Activated CD4-positive, alpha-beta T cell treated with anti-CD3 and anti-CD28 coated beads for 36 hours (primary cell): ENCODE measurements around the gene KRTAP5-5. TPM values are rescaled to one million over a fixed set of nuclear protein-coding genes. Genes with fewer than 3 reads are reported as not detected.
"Not testable (repeated sequence)": the region's sequence is repeated elsewhere in the genome, so short reads cannot be mapped to it uniquely, and the experiment has no call there.

Experiments used
- ATAC-seq: fragments of 200-7000 bp; cut with Tn5 transposase; one replicate; pipeline ENCODE4 v1.10.0; 2021; ENCODE audit warnings: mild to moderate bottlenecking, moderate library complexity
- CTCF ChIA-PET: fragments of 350-600 bp; sonication (Branson Sonifier 250); formaldehyde crosslinking; loops from one replicate; lab custom pipeline; 2021; ENCODE audit warnings: antibody characterized with exemption; lab: Charles Lee
- POLR2A ChIA-PET: fragments of 350-600 bp; sonication (Branson Sonifier 250); formaldehyde crosslinking; loops from one replicate; lab custom pipeline; 2021; ENCODE audit warnings: antibody characterized with exemption, inconsistent platforms; lab: Charles Lee
- DNase-seq: peaks from one replicate; pipeline ENCODE4 v3.0.0-alpha.2; 2020
- H3K27ac Mint-ChIP-seq: one replicate; pipeline ENCODE4 v1.8.0; 2021; ENCODE audit warnings: mixed read lengths
- H3K27me3 Mint-ChIP-seq: one replicate; pipeline ENCODE4 v1.8.0; 2021; ENCODE audit warnings: mixed read lengths
- H3K36me3 Mint-ChIP-seq: one replicate; pipeline ENCODE4 v1.8.0; 2021; ENCODE audit warnings: low read depth, mixed read lengths
- H3K4me1 Mint-ChIP-seq: one replicate; pipeline ENCODE4 v1.8.0; 2021; ENCODE audit warnings: mixed read lengths
- H3K4me3 Mint-ChIP-seq: one replicate; pipeline ENCODE4 v1.8.0; 2021; ENCODE audit warnings: mild to moderate bottlenecking, moderate library complexity, mixed read lengths
- H3K9me3 Mint-ChIP-seq: one replicate; pipeline ENCODE4 v1.8.0; 2021; ENCODE audit warnings: low read depth, mixed read lengths
- intact Hi-C, 2 experiments: fragments of 100-400 bp; cut with DNase I in 1 of 2; cut with micrococcal nuclease in 1 of 2; formaldehyde crosslinking; loops; one replicate each; pipeline versions ENCODE4 v1.14.2 to v1.15.1; 2022 to 2024; cut with DNase I, micrococcal nuclease
- total RNA-seq, 2 experiments: library from RNA; stranded (reverse); gene quantifications; one replicate each; pipeline ENCODE4 v1.2.3, GENCODE V29; 2021

The KRTAP5-5 gene
- total RNA-seq, 2 experiments from 2014 or later: not detected

- no peak overlapping the region for H3K4me3 Mint-ChIP-seq
- H3K9me3 Mint-ChIP-seq: no peaks in the 10 kb centered on the region
- CTCF ChIA-PET: interaction anchor here (0.8 to 1.0 kb wide), 2 partner anchors 10 kb away, joined by 3 to 4 read pairs; no protein-coding TSS in a partner anchor
- H3K27ac Mint-ChIP-seq: no peak overlapping the region
- POLR2A ChIA-PET: no interaction called here
- intact Hi-C loops: no loop called here
- H3K27me3 Mint-ChIP-seq: peaks cover 6% of the 10 kb centered on the region
- no peak for ATAC-seq
- DNase-seq: no peak
- H3K36me3 Mint-ChIP-seq: no peaks in the 10 kb centered on the region
- H3K4me1 Mint-ChIP-seq: no peaks in the 10 kb centered on the region
Observed at GRCh38 chr11:1643146-1643690, 13.6 kb downstream of the KRTAP5-5 start.

- no peaks in the 10 kb centered on the region for H3K9me3 Mint-ChIP-seq
- no peaks in the 10 kb centered on the region for H3K4me1 Mint-ChIP-seq
- CTCF ChIA-PET: interaction anchor here (1.1 kb wide), 1 partner anchor 8 kb away, joined by 4 read pairs; no protein-coding TSS in a partner anchor
Observed at GRCh38 chr11:1644601-1645356, 15.2 kb downstream of the KRTAP5-5 start.

GRCh38 chr11:1645357-1645821 is 15.8 kb downstream of the KRTAP5-5 start:
- ATAC-seq: no peak
- intact Hi-C loops: no loop called here
- ChIA-PET CTCF (no interaction called here), POLR2A (no interaction called here)
- Mint-ChIP-seq H3K27ac (no peak overlapping the region), H3K4me3 (no peak overlapping the region), H3K9me3 (no peaks in the 10 kb centered on the region), H3K36me3 (no peaks in the 10 kb centered on the region), H3K27me3 (peaks cover 3% of the 10 kb centered on the region), H3K4me1 (no peaks in the 10 kb centered on the region)
- DNase-seq: no peak

More at GRCh38 chr11:1644601-1645356, 15.2 kb downstream of the KRTAP5-5 start:
- intact Hi-C loops: no loop called here
- POLR2A ChIA-PET: no interaction called here
- H3K27me3 Mint-ChIP-seq: peaks cover 6% of the 10 kb centered on the region
- H3K36me3 Mint-ChIP-seq: no peaks in the 10 kb centered on the region
- H3K4me3 Mint-ChIP-seq: no peak overlapping the region
- no peak overlapping the region for H3K27ac Mint-ChIP-seq
- ATAC-seq (no peak), DNase-seq (no peak)

- ATAC-seq, H3K27ac Mint-ChIP-seq, H3K9me3 Mint-ChIP-seq, DNase-seq, H3K4me1 Mint-ChIP-seq, POLR2A ChIA-PET, H3K4me3 Mint-ChIP-seq, intact Hi-C loops, H3K27me3 Mint-ChIP-seq, H3K36me3 Mint-ChIP-seq: not testable (repeated sequence)
- CTCF ChIA-PET: interaction anchor here (0.6 to 0.9 kb wide), 5 partner anchors 29 to 790 kb away, joined by 3 to 4 read pairs (median 3); no protein-coding TSS in a partner anchor
Observed at GRCh38 chr11:1646540-1646939, 17.0 kb downstream of the KRTAP5-5 start.

- no peak overlapping the region for H3K4me3 Mint-ChIP-seq
- DNase-seq (no peak), ATAC-seq (no peak)
- H3K4me1 Mint-ChIP-seq: no peaks in the 10 kb centered on the region
- no peak overlapping the region for H3K27ac Mint-ChIP-seq
- intact Hi-C loops: no loop called here
- peaks cover 3% of the 10 kb centered on the region for H3K27me3 Mint-ChIP-seq
- H3K9me3 Mint-ChIP-seq: no peaks in the 10 kb centered on the region
- ChIA-PET POLR2A (no interaction called here), CTCF (interaction anchor here (1.1 kb wide), 1 partner anchor 9 kb away, joined by 3 read pairs; no protein-coding TSS in a partner anchor)
- no peaks in the 10 kb centered on the region for H3K36me3 Mint-ChIP-seq
Observed at GRCh38 chr11:1647901-1648652, 18.5 kb downstream of the KRTAP5-5 start.

GRCh38 chr11:1648653-1649420 is 19.3 kb downstream of the KRTAP5-5 start:
- no peak for ATAC-seq
- DNase-seq: no peak
- Mint-ChIP-seq H3K27ac (no peak overlapping the region), H3K4me1 (no peaks in the 10 kb centered on the region), H3K4me3 (no peak overlapping the region), H3K27me3 (peaks cover 3% of the 10 kb centered on the region), H3K9me3 (no peaks in the 10 kb centered on the region), H3K36me3 (no peaks in the 10 kb centered on the region)
- POLR2A ChIA-PET: no interaction called here
- CTCF ChIA-PET: interaction anchor here (1.1 to 1.4 kb wide), 2 partner anchors 9 to 54 kb away, joined by 3 read pairs; no protein-coding TSS in a partner anchor
- intact Hi-C loops: no loop called here

- ChIA-PET POLR2A (no interaction called here), CTCF (interaction anchor here (0.8 to 5.8 kb wide), 6 partner anchors 9 to 183 kb away, joined by 3 to 73 read pairs (median 4); no protein-coding TSS in a partner anchor)
- intact Hi-C loops: loop anchor here in 1 of 2 experiments (5.0 kb wide), 1 partner anchor 42 kb away; no protein-coding TSS in a partner anchor
- no peaks in the 10 kb centered on the region for H3K4me1 Mint-ChIP-seq
- peaks cover 3% of the 10 kb centered on the region for H3K27me3 Mint-ChIP-seq
- no peak for ATAC-seq
- no peak overlapping the region for H3K4me3 Mint-ChIP-seq
- no peaks in the 10 kb centered on the region for H3K36me3 Mint-ChIP-seq
- no peaks in the 10 kb centered on the region for H3K9me3 Mint-ChIP-seq
- DNase-seq: no peak
- no peak overlapping the region for H3K27ac Mint-ChIP-seq
Observed at GRCh38 chr11:1650034-1650917, 20.7 kb downstream of the KRTAP5-5 start.

GRCh38 chr11:1650918-1651262 is 21.3 kb downstream of the KRTAP5-5 start:
- H3K4me1 Mint-ChIP-seq: no peaks in the 10 kb centered on the region
- POLR2A ChIA-PET: no interaction called here
- no peaks in the 10 kb centered on the region for H3K9me3 Mint-ChIP-seq
- CTCF ChIA-PET: interaction anchor here (0.8 to 5.8 kb wide), 5 partner anchors 10 to 182 kb away, joined by 3 to 73 read pairs (median 4); no protein-coding TSS in a partner anchor
- H3K36me3 Mint-ChIP-seq: no peaks in the 10 kb centered on the region
- DNase-seq (no peak), ATAC-seq (no peak)
- intact Hi-C loops: loop anchor here in 1 of 2 experiments (5.0 kb wide), 1 partner anchor 41 kb away; no protein-coding TSS in a partner anchor
- no peak overlapping the region for H3K27ac Mint-ChIP-seq
- H3K27me3 Mint-ChIP-seq: peaks cover 3% of the 10 kb centered on the region
- H3K4me3 Mint-ChIP-seq: no peak overlapping the region

GRCh38 chr11:1651411-1651980 is 21.9 kb downstream of the KRTAP5-5 start:
- peaks cover 3% of the 10 kb centered on the region for H3K27me3 Mint-ChIP-seq
- H3K27ac Mint-ChIP-seq: no peak overlapping the region
- ChIA-PET POLR2A (interaction anchor here (0.6 kb wide), 1 partner anchor 115 kb away, joined by 4 read pairs; no protein-coding TSS in a partner anchor), CTCF (interaction anchor here (0.8 to 5.8 kb wide), 7 partner anchors 10 to 378 kb away, joined by 3 to 73 read pairs (median 3); no protein-coding TSS in a partner anchor)
- H3K4me3 Mint-ChIP-seq: no peak overlapping the region
- H3K4me1 Mint-ChIP-seq: no peaks in the 10 kb centered on the region
- DNase-seq (no peak), ATAC-seq (no peak)
- intact Hi-C loops: loop anchor here in 1 of 2 experiments (5.0 kb wide), 1 partner anchor 41 kb away; no protein-coding TSS in a partner anchor
- H3K9me3 Mint-ChIP-seq: no peaks in the 10 kb centered on the region
- H3K36me3 Mint-ChIP-seq: no peaks in the 10 kb centered on the region
